AG08396 (cell line): ENCODE results near the gene MEX3A.
"Not testable (repeated sequence)": the region's sequence is repeated elsewhere in the genome, so short reads cannot be mapped to it uniquely, and the experiment has no call there.

Experiments
- DNase-seq: peaks from one replicate; pipeline ENCODE4 v3.0.0; 2012; ENCODE audit warnings: low spot score, mixed read lengths

The MEX3A gene

GRCh38 chr1:156078728-156079127, 3.5 kb downstream of the MEX3A start:
- no peak for DNase-seq

- DNase-seq: no peak
Observed at GRCh38 chr1:156077430-156077760, 4.9 kb downstream of the MEX3A start.

- no peak for DNase-seq
Observed at GRCh38 chr1:156076609-156077429, 5.4 kb downstream of the MEX3A start.

GRCh38 chr1:156075775-156076204, 6.5 kb downstream of the MEX3A start:
- DNase-seq: no peak

- no peak for DNase-seq
Observed at GRCh38 chr1:156075162-156075561, 7.1 kb downstream of the MEX3A start.

GRCh38 chr1:156074661-156075060, 7.6 kb downstream of the MEX3A start:
- no peak for DNase-seq

GRCh38 chr1:156073740-156074139, 8.5 kb downstream of the MEX3A start:
- DNase-seq: no peak

- no peak for DNase-seq
Observed at GRCh38 chr1:156073110-156073687, 9.1 kb downstream of the MEX3A start.

GRCh38 chr1:156072251-156072650, 10.0 kb downstream of the MEX3A start:
- no peak for DNase-seq

GRCh38 chr1:156071332-156071816, 10.9 kb downstream of the MEX3A start:
- not testable (repeated sequence) for DNase-seq

GRCh38 chr1:156070548-156070947, 11.7 kb downstream of the MEX3A start:
- no peak for DNase-seq

GRCh38 chr1:156069490-156070455, 12.5 kb downstream of the MEX3A start:
- no peak for DNase-seq

GRCh38 chr1:156067262-156067661, 15.0 kb downstream of the MEX3A start:
- DNase-seq: no peak

- DNase-seq: no peak
Observed at GRCh38 chr1:156065871-156066270, 16.4 kb downstream of the MEX3A start.

- no peak for DNase-seq
Observed at GRCh38 chr1:156065212-156065611, 17.1 kb downstream of the MEX3A start.

GRCh38 chr1:156064615-156065014, 17.6 kb downstream of the MEX3A start:
- DNase-seq: no peak

GRCh38 chr1:156063997-156064285, 18.3 kb downstream of the MEX3A start:
- DNase-seq: no peak

- DNase-seq: peak; percentile 42
Observed at GRCh38 chr1:156062189-156062588, 20.1 kb downstream of the MEX3A start.

- DNase-seq: no peak
Observed at GRCh38 chr1:156060937-156061636, 21.2 kb downstream of the MEX3A start, which contains the start of gene RAB25. TSS of gene RAB25 (plus strand) at chr1:156061160. CDS start at chr1:156061401, 241 bp downstream.

GRCh38 chr1:156056326-156056849, 25.9 kb downstream of the MEX3A start:
- DNase-seq: no peak

- no peak for DNase-seq
Observed at GRCh38 chr1:156055281-156056048, 26.8 kb downstream of the MEX3A start.
